Epithelial cell of proximal tubule (primary cell): Measurements from ENCODE around the gene KANK4. TPM values are rescaled to one million over a fixed set of nuclear protein-coding genes. Genes with fewer than 3 reads are reported as not detected.

Source experiments
- DNase-seq: peaks from one replicate; pipeline ENCODE4 v3.0.0-alpha.2; 2011; ENCODE audit warnings: low read depth
- H3K4me3 ChIP-seq: 2 replicates; pipeline ENCODE4 v1.5.1; 2011; ENCODE audit warnings: low read depth, mild to moderate bottlenecking, low read length
- total RNA-seq: library from RNA; depleted of rRNA; stranded (reverse); fragments of >200 nt; gene quantifications from 2 replicates; pipeline ENCODE4 v1.2.3, GENCODE V29; 2015
- TF ChIP-seq, protein P1 (sequence below): conservative IDR thresholded peaks from 2 replicates; pipeline ENCODE4 v1.5.1; 2012; ENCODE audit warnings: low read depth, mild to moderate bottlenecking, low read length

KANK4 gene
- total RNA-seq, 1 donor from 2014 or later, result not detected

DNA sequence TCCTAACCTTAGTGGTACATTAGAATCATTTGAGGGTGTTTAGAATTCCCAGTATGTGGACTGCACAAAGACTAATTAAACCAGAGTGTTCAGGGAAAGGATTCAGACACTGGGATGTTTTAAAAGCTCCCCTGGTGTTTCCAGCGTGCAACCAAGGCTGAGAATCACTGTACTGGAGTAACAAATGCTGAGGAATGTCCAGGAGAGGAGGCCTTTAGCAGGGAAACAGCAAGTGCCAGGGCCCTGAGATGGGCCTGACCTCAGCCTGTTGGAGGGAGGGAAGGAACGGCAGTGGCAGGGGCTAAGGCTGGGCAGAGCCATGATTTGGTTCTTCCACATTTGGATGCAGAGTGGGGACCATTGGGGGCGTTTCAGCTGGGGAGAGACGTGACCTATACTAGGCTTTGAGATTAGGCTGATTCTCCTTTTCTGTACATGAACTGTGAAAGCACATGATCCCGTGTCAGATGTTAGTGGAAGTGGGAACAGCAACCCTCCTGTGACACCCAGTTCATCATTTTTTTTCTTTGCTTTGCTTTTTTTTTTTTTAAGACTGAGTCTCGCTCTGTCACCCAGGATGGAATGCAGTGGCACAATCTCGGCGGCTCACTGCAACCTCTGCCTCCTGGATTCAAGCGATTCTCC is 49.3 kb downstream of the KANK4 start:
- TF ChIP-seq, protein P1, sequence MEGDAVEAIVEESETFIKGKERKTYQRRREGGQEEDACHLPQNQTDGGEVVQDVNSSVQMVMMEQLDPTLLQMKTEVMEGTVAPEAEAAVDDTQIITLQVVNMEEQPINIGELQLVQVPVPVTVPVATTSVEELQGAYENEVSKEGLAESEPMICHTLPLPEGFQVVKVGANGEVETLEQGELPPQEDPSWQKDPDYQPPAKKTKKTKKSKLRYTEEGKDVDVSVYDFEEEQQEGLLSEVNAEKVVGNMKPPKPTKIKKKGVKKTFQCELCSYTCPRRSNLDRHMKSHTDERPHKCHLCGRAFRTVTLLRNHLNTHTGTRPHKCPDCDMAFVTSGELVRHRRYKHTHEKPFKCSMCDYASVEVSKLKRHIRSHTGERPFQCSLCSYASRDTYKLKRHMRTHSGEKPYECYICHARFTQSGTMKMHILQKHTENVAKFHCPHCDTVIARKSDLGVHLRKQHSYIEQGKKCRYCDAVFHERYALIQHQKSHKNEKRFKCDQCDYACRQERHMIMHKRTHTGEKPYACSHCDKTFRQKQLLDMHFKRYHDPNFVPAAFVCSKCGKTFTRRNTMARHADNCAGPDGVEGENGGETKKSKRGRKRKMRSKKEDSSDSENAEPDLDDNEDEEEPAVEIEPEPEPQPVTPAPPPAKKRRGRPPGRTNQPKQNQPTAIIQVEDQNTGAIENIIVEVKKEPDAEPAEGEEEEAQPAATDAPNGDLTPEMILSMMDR, result no peak
- no peak for DNase-seq
- no peak overlapping the region for H3K4me3 ChIP-seq

GRCh38 chr1:62269439-62269838 is 49.8 kb downstream of the KANK4 start:
- H3K4me3 ChIP-seq, result no peak overlapping the region
- DNase-seq, result no peak
- TF ChIP-seq, protein P1, result no peak

DNA sequence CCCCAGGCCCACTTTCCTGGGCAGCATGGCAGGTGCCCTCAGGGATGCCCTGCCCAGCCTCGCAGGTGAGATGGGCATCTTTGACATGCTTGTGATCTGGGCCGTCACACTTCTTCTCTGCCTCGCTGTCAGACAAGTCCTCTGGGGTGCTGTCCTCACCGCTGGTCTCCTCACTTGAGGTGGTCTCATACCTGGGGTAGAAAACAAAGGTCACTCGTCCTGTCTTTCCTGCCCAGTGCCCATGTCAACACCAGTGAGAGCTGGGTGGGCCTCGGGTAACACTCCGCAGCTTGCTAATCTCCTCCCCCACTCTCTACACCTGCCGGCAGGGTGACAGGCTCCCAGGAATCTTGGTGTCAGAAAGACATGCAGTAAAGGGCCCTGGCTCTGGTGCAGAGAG is 50.9 kb downstream of the KANK4 start:
- H3K4me3 ChIP-seq, result no peak overlapping the region
- DNase-seq, result no peak
- TF ChIP-seq, protein P1, result no peak

GRCh38 chr1:62265956-62266935 is 53.0 kb downstream of the KANK4 start:
- no peak overlapping the region for H3K4me3 ChIP-seq
- DNase-seq, result no peak
- TF ChIP-seq, protein P1, result no peak

DNA sequence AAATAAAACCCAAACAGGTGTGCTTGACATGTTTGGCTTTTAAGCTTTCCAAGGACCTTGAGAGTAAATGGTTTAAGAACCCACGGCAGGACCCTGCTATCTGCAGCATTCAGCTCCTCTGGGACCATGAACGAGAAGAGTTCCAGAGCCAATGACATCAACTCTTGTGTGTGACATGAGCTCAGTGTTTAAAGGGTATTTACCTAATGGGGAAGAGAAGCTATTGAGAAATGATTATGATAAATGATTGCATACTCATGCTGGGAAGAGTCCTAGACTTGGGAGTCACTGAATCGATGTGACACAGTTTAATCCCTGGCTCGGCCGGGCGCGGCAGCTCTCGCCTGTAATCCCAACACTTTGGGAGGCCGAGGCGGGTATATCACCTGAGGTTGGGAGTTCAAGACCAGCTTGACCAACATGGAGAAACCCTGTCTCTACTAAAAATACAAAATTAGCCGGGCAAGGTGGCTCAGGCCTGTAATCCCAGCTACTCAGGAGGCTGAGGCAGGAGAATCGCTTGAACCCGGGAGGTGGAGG is 55.4 kb downstream of the KANK4 start:
- TF ChIP-seq, protein P1, result no peak
- DNase-seq, result no peak

DNA sequence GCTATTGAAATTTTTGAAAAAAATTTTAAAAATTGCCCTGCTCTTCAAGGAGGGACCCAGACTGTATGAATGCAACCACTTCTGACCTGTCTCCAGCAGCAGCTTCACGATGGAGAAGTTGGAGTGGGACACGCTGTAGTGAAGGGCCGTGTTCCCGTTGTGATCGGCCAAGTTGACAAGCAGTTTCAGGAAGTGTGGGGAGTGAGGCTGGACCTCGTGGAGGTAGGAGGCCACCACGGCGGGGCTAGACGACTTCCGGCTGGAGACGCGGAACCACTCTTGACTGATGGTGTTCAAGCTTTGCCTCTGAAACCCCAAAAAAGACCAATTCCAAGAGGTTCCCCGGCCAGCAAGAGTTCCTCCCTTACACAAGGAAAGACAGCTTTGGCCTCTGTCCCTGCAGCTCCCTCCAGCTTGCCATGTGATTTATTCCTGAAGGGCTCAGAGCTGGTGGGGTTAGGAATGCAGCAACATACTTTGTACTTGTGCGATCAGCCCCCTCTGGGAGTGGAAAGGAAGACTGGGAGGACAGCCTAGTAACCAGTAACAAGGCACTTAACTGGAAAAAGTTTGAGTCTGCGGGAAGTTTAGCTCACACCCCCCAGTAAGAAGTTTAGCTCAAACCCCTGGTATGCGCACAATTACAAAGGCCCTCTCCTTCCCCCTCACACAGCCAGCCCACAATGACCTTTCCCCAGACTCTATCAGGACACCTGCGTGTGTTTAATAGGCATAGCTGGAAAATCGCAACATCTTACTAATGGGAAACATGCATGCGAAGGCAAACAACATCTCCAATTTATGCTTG is 56.0 kb downstream of the KANK4 start:
- no peak for DNase-seq
- no peak overlapping the region for H3K4me3 ChIP-seq
- TF ChIP-seq, protein P1, result no peak

More for the DNA sequence above, 55.4 kb downstream of the KANK4 start:
- no peak overlapping the region for H3K4me3 ChIP-seq
